ENCODE data around the gene REEP5.

Gene REEP5

DNA sequence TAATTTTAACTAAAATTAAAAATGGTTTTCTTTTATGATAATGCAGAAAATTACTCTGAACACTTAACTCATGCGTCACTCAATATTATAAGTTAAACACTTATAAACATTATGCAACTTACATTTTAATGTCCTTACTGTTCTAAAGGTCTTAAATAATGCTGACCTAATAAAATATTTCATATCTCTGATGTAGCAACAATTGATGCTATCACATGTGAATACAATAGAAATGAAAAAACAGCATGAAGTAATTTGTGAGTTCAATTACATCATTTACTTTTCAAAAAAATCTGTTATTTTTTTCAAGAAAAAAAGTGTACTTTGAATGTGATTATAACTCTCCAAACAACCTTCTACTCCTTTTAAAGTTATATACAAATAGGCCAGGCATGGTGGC lies 26.4 kb upstream of the REEP5 start:
- Mint-ChIP-seq H3K27ac (no peak overlapping the region), H3K4me3 (no peak overlapping the region), H3K4me1 (ENCODE audit: low read depth) (no peaks in the 10 kb centered on the region), H3K9me3 (no peaks in the 10 kb centered on the region), H3K36me3 (ENCODE audit: low read depth) (no peaks in the 10 kb centered on the region), H3K27me3 (no peaks in the 10 kb centered on the region)

DNA sequence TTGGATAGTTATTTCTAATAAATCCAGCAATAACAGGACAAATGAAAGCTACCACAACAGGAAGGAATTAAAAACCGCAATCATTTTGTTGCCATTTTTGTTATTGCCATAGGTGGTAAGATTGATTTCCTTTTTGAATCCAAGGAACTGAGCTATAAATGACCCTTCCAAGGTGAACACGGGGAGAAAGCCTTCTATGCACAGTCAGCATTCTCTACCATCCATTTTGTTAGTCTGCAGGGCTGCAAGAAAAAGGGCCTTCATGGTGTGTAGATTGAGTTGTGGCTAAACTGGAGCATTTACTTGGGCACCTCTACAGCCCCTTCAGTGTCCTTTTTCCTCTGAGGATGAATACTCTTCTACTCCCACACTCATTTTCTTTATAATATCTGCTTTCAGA lies 18.6 kb upstream of the REEP5 start:
- Mint-ChIP-seq H3K4me1 (ENCODE audit: low read depth) (no peaks in the 10 kb centered on the region), H3K9me3 (no peaks in the 10 kb centered on the region), H3K36me3 (ENCODE audit: low read depth) (no peaks in the 10 kb centered on the region), H3K4me3 (no peak overlapping the region), H3K27ac (no peak overlapping the region), H3K27me3 (no peaks in the 10 kb centered on the region)

DNA sequence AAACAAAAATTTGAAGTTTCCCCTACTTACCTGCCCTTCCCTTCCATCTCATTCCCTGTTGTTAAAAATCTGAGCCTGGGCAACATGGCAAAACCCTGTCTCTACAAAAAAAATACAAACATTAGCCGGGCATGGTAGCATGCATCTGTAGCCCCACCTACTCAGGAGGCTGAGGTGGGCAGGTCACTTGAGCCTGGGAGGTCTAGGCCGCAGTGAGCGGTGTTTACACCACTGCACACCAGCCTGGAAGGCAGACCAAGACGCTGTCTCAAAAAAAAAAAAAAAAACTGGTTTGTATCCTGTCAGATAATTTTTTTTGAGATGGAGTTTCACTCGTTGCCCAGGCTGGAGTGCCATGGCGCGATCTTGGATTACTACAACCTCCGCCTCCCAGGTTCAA lies 16.3 kb upstream of the REEP5 start:
- H3K9me3 Mint-ChIP-seq: no peaks in the 10 kb centered on the region
- no peak overlapping the region for H3K27ac Mint-ChIP-seq
- H3K4me1 Mint-ChIP-seq (ENCODE audit: low read depth): peaks cover 11% of the 10 kb centered on the region
- no peak overlapping the region for H3K4me3 Mint-ChIP-seq
- no peaks in the 10 kb centered on the region for H3K27me3 Mint-ChIP-seq
- H3K36me3 Mint-ChIP-seq (ENCODE audit: low read depth): no peaks in the 10 kb centered on the region

DNA sequence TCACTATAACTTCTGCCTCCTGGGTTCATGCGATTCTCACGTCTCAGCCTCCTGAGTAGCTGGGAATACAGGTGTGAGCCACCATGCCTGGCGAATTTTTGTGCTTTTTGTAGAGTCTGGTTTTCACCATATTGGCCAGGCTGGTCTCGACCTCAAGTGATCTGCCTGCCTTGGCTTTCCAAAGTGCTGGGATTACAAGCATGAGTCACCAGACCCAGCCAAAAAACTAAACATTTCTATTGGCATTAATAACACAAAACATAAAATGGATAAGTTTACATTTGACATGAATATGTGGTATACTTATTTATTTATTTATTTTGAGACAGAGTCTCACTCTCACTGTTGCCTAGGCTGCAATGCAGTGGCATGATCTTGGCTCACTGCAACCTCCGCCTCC lies 13.6 kb upstream of the REEP5 start:
- H3K27ac Mint-ChIP-seq: no peak overlapping the region
- H3K36me3 Mint-ChIP-seq (ENCODE audit: low read depth): no peaks in the 10 kb centered on the region
- H3K4me1 Mint-ChIP-seq (ENCODE audit: low read depth): peaks cover 20% of the 10 kb centered on the region
- H3K9me3 Mint-ChIP-seq: no peaks in the 10 kb centered on the region
- no peak overlapping the region for H3K4me3 Mint-ChIP-seq
- no peaks in the 10 kb centered on the region for H3K27me3 Mint-ChIP-seq

DNA sequence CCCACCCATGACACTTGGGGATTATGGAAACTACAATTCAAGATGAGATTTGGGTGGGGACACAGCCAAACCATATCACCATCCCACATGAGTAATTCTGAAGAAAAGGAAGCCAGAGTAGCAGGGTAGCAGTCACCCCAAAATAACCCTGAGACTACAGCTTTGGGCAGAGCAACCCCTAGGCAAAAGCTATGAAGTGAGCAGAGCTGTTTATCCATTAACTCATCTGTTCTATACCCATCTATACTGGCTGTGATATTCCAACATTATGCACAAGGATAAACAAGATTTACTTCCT lies 12.3 kb upstream of the REEP5 start:
- Mint-ChIP-seq H3K27me3 (no peaks in the 10 kb centered on the region), H3K27ac (no peak overlapping the region), H3K4me3 (no peak overlapping the region), H3K4me1 (ENCODE audit: low read depth) (peaks cover 33% of the 10 kb centered on the region), H3K9me3 (no peaks in the 10 kb centered on the region), H3K36me3 (ENCODE audit: low read depth) (no peaks in the 10 kb centered on the region)

DNA sequence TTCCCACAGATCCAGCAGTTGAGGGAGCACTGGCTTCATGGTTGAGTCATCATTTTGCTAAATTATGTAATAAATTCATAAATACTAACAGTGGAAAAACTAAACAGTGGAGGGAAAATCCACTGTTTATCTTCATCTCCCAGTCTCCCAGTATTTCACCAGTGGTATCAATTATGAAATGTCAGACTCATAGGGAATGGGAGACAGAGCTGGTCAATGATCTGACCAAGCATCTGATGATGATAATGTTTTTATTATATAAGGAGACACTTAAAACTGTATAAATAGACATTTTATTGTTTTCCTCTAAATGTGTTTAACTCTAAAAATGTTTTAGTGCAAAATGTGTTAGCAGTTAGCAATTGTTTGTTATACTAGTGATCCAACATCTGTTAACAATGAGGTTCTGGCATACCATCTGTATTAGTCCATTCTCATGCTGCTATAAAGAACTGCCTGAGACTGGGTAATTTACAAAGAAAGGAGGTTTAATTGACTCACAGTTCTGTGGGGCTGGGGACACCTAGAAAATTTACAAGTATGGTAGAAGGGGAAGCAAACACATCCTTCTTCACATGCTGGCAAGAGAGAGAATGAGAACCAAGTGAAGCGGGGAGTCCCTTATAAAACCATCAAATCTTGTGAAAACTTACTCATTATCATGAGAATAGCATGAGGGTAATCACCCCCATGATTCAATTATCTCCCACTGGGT lies 11.8 kb upstream of the REEP5 start:
- H3K36me3 Mint-ChIP-seq (ENCODE audit: low read depth): no peaks in the 10 kb centered on the region
- H3K4me1 Mint-ChIP-seq (ENCODE audit: low read depth): peaks cover 38% of the 10 kb centered on the region
- no peaks in the 10 kb centered on the region for H3K27me3 Mint-ChIP-seq
- H3K4me3 Mint-ChIP-seq: no peak overlapping the region
- H3K27ac Mint-ChIP-seq: no peak overlapping the region
- H3K9me3 Mint-ChIP-seq: no peaks in the 10 kb centered on the region

DNA sequence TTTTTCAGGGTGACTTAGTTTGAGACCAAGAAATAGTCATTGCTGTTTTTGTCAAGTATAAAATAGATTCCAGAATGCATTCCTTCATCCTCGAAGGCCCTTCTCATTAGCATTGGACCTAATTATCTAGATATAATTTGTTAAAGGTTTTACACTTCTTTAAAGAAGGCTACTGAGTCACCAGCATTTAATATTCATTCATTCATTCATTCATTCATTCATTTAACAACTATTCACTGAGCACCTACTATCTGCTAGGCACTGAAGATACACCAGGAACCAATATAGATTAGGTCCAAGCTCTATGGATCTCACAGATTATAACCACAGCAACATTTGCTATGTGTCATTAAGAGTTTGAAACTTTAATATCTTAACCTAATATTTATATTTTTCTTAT lies 11.1 kb upstream of the REEP5 start:
- H3K9me3 Mint-ChIP-seq: no peaks in the 10 kb centered on the region
- H3K4me1 Mint-ChIP-seq (ENCODE audit: low read depth): peaks cover 45% of the 10 kb centered on the region
- no peaks in the 10 kb centered on the region for H3K36me3 Mint-ChIP-seq (ENCODE audit: low read depth)
- no peak overlapping the region for H3K27ac Mint-ChIP-seq
- no peak overlapping the region for H3K4me3 Mint-ChIP-seq
- H3K27me3 Mint-ChIP-seq: no peaks in the 10 kb centered on the region

DNA sequence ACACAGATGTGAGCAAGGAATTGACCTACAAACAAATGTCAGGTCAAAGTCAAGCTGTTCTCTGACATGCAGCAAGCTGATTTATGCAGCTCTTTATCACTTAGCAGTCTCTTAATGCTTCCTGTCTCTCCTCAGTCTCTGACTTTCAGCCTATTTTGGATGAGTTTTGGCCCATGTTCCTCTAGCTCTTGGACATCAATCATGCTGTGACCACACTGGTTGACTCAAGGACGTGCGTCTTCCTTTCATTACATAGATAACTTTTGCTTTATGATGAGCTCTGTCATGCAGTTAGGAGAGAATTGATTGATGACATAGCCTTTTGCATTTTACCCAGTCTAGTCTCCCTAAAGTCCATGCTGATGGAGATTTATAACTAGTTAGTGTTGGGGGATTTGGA lies 9.4 kb upstream of the REEP5 start:
- Mint-ChIP-seq H3K4me3 (no peak overlapping the region), H3K27me3 (no peaks in the 10 kb centered on the region), H3K9me3 (no peaks in the 10 kb centered on the region), H3K36me3 (ENCODE audit: low read depth) (no peaks in the 10 kb centered on the region), H3K27ac (no peak overlapping the region), H3K4me1 (ENCODE audit: low read depth) (peaks cover 58% of the 10 kb centered on the region)

DNA sequence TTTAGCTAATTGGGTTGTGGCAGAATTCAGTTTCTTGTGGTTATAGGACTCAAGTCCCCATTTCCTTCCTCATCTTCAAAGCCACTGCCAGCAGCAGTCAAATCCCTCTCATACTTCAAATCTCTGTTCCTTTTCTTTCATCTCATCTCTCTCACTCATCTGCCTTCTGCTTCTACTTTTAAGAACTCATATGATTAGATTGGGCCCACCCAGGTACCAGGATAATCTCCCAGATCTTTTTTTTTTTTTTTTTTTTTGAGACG lies 8.0 kb upstream of the REEP5 start:
- peak overlapping the region; percentile 46 for H3K27ac Mint-ChIP-seq
- no peaks in the 10 kb centered on the region for H3K9me3 Mint-ChIP-seq
- H3K4me1 Mint-ChIP-seq (ENCODE audit: low read depth): peaks cover 58% of the 10 kb centered on the region
- no peaks in the 10 kb centered on the region for H3K27me3 Mint-ChIP-seq
- H3K36me3 Mint-ChIP-seq (ENCODE audit: low read depth): no peaks in the 10 kb centered on the region
- peak overlapping the region; percentile 33 for H3K4me3 Mint-ChIP-seq

DNA sequence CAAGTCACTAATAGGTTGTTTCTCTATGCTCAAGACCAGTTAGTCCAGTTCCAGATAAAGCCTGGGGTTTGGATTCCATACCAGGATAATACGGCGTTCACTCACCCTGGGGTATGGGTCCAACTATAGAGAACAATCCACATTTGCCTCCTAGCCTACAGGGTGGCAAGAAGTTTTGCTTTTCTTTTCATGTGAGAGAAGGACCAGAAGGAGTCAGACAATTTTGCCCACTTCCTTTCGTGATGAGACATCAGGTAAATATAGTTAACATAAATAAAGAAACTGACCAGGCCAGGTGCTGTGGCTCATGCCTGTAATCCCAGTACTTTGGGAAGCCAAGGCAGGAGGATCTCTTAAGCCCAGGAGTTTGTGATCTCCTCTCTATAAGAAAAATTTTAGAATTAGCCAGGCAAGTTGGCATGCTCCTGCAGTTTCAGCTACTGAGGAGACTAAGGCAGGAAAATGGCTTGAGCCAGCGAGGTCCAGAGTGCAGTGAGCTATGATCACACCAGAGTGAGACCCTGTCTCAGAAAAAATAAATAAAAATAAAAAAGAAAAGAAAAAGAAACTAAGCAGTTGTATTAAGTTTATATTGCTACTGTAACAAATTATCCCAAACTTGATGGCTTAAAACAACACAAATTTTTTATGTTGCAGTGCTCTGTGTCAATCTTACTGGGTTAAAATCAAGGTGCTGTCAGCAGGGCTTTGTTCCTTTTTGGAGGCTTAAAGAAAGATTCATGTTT lies 7.5 kb upstream of the REEP5 start:
- H3K9me3 Mint-ChIP-seq: no peaks in the 10 kb centered on the region
- H3K27ac Mint-ChIP-seq: peak overlapping the region; percentile 74
- peaks cover 55% of the 10 kb centered on the region for H3K4me1 Mint-ChIP-seq (ENCODE audit: low read depth)
- peak overlapping the region; percentile 59 for H3K4me3 Mint-ChIP-seq
- H3K36me3 Mint-ChIP-seq (ENCODE audit: low read depth): no peaks in the 10 kb centered on the region
- H3K27me3 Mint-ChIP-seq: no peaks in the 10 kb centered on the region

DNA sequence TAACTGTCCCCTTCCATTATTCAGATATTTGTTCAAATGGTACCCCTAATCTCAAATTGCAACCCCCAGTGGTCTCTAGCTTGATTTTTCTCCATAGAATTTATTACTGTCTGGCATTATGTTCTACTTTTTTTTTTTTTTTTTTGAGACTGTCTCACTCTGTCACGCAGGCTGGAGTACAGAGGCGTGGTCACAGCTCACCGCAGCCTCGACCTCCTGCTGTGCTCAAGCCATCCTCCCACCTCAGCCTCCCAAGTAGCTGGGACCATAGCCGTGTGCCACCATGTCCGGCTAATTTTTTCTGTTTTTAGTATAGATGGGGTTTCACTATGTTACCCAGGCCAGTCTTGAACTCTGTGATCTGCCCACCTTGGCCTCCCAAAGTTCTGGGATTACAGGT lies 2.0 kb upstream of the REEP5 start:
- Mint-ChIP-seq H3K4me1 (ENCODE audit: low read depth) (peaks cover 62% of the 10 kb centered on the region), H3K36me3 (ENCODE audit: low read depth) (peaks cover 17% of the 10 kb centered on the region), H3K9me3 (no peaks in the 10 kb centered on the region), H3K27me3 (no peaks in the 10 kb centered on the region), H3K27ac (no peak overlapping the region), H3K4me3 (no peak overlapping the region)

DNA sequence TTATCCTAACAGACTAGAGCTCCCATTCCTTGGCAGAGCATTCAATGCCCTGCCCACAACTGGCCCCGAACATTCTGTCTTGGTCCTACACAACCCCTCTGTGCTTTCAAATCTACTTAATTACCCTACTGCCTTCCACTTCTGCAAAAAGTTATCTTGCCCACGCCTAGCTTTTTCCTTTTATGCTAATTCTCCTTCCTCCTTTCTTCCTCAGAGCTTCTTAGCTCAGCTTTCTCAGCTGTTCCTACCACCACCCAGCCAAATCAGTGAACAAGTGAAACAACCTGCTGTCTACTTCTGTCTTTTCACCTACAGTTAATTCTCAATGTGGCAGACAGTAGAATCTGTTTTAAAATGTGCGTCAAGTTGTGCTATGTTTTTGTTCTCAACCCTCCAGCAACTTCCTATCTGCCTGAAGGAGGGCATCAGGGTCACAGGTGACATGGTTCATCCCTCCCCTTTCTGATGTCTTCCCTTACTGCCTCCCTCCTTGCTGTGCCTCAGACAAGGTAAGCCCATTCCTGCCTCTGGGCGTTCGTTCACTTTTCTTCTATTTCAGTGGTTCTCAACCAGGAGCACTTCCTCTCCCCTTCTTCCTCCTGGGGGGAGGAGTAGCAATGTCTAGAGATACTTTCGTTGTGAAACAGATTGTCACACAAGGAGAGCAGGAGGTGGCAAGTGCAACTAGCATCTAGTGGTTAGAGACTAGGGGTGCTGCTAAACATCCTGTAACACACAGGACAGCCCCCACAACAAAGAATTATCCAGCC lies 1.3 kb upstream of the REEP5 start:
- peak overlapping the region; percentile 62 for H3K27ac Mint-ChIP-seq
- H3K27me3 Mint-ChIP-seq: no peaks in the 10 kb centered on the region
- H3K36me3 Mint-ChIP-seq (ENCODE audit: low read depth): peaks cover 24% of the 10 kb centered on the region
- H3K4me3 Mint-ChIP-seq: peak overlapping the region; percentile 97
- H3K4me1 Mint-ChIP-seq (ENCODE audit: low read depth): peaks cover 62% of the 10 kb centered on the region
- no peaks in the 10 kb centered on the region for H3K9me3 Mint-ChIP-seq

DNA sequence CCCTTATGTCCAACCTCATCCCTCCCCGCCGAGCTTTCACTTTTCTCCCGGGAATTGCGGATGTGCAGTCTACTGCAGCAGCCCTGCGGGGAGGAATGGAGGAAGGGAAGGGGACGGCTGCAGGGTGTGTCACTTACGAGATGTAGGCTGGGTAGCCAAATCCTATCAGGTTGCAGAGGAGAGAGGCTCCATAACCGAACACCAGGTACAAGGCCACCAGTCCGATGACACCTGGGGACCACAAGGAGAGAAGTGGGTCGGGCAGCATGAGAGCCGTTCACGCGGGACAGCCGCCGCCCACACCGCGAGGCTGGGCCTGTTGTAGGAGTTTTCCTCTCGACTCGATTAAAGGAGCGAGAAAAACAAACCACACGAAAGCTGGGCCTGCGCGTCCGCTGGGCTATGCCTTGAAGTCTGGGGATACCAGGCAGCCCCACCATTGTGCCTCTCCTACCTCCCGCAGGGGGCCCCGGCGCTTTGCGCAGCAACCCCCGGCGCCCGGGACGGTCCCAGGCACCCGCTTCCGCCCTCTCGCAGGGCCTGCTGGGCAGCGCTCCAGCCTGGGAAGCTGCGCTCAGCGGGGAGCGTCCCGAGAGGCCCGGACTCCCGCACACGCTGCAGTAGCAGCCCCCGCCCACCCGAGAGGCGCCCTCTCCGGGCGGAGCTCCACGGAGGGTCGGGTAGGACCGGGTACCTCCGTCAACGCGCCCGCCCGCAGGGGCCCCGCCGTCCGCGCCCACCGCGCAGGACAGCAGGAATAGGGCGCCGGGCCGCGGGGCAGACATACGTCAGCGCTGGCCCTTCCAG lies 798 bp downstream of the REEP5 start:
- peaks cover 69% of the 10 kb centered on the region for H3K4me1 Mint-ChIP-seq (ENCODE audit: low read depth)
- H3K27ac Mint-ChIP-seq: peak overlapping the region; percentile 66
- peaks cover 45% of the 10 kb centered on the region for H3K36me3 Mint-ChIP-seq (ENCODE audit: low read depth)
- no peaks in the 10 kb centered on the region for H3K27me3 Mint-ChIP-seq
- no peaks in the 10 kb centered on the region for H3K9me3 Mint-ChIP-seq
- peak overlapping the region; percentile 97 for H3K4me3 Mint-ChIP-seq

DNA sequence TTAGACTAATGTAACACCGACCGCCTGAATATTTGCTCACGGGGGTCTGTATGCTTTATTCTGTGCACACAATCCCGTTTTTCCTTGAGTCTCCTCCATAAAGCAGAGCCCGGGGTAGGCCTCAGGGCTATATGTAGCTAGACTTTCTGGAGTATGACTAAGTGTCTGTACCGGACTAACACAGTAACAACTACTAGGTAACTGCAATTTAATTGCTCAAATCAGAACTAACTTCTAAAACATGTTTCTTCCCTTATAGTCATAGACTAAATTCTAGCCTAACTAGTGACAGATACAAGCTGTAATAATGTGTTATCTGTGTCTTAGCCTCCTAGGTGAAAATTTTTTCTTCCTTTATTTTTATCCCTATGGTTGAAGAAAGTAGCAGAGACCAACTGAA lies 2.1 kb downstream of the REEP5 start:
- H3K4me1 Mint-ChIP-seq (ENCODE audit: low read depth): peaks cover 80% of the 10 kb centered on the region
- H3K27me3 Mint-ChIP-seq: no peaks in the 10 kb centered on the region

DNA sequence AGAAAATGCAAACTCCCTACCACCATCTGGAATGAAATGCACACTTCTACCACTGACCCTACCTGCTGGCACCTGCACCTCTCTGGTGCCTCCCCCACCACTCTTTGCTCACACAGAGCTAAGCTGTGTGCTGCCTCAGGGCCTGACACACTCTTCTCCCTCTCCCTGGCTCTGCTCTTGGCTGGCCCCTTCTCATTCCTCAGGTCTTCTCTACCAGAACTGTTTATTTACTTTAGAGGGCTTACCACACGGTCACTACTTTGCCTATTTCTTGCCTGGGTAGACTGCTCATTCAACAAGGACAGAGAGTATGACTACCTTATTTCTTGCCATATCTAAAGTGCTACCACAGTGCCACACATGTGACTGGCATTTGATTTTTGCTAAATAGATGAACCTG lies 3.3 kb downstream of the REEP5 start:
- Mint-ChIP-seq H3K27me3 (no peaks in the 10 kb centered on the region), H3K9me3 (no peaks in the 10 kb centered on the region), H3K36me3 (ENCODE audit: low read depth) (peaks cover 63% of the 10 kb centered on the region), H3K4me1 (ENCODE audit: low read depth) (peaks cover 82% of the 10 kb centered on the region), H3K27ac (peak overlapping the region; percentile 56), H3K4me3 (no peak overlapping the region)

More for the DNA sequence above, 2.1 kb downstream of the REEP5 start:
- peak overlapping the region; percentile 38 for H3K27ac Mint-ChIP-seq
- peaks cover 57% of the 10 kb centered on the region for H3K36me3 Mint-ChIP-seq (ENCODE audit: low read depth)
- H3K4me3 Mint-ChIP-seq: peak overlapping the region; percentile 89
- no peaks in the 10 kb centered on the region for H3K9me3 Mint-ChIP-seq

All from stimulated activated naive CD8-positive, alpha-beta T cell treated with anti-CD3 and anti-CD28 coated beads, Interleukin-15, Interleukin-2, amounts not matched to agents 100 ng/mL and 50 ng/mL, for 24 hours (primary cell).